Body of pancreas (tissue), 4 donors: ENCODE data around the gene CD6.

ENCODE experiments used
- CTCF ChIP-seq, 7 experiments: fragments of 450-650 bp in 4 of 7; fragments of 200-600 bp in 3 of 7; sonication (generic) in 3 of 7; IDR thresholded peaks; one replicate each; pipeline ENCODE4 v1.5.1; 2016 to 2019; ENCODE audit warnings: antibody characterized with exemption in 7 of 7
- POLR2A ChIP-seq, 3 donors: fragments of 450-650 bp; IDR thresholded peaks; one replicate each; pipeline ENCODE4 v1.6.1; 2016; ENCODE audit warnings: antibody characterized with exemption in 3 of 3, mild to moderate bottlenecking in 2 of 3

- TF ChIP-seq CTCF (IDR thresholded peaks at IDR 0.05) = no peak
- TF ChIP-seq POLR2A (IDR thresholded peaks at IDR 0.05) = no peak
Observed at GRCh38 chr11:61018059-61018458, 46.6 kb downstream of the CD6 start.
